HepG2 (cell line): ENCODE data around the gene SHC1. TPM values are rescaled to one million over a fixed set of nuclear protein-coding genes. Genes with fewer than 3 reads are reported as not detected.
A peak's percentile ranks its signal among the peaks of the same experiment; 100 is the strongest.

Experiments
- ATF6 ChIP-seq: sonication (generic); formaldehyde crosslinking; conservative IDR thresholded peaks from 2 replicates; pipeline ENCODE4 v1.4.0; 2020; ENCODE audit warnings: missing genetic modification reagents
- FOSL1 ChIP-seq: sonication (generic); formaldehyde crosslinking; IDR thresholded peaks from 2 replicates; pipeline ENCODE4 v1.9.0; 2021; ENCODE audit warnings: missing genetic modification reagents, borderline replicate concordance
- HMG20B ChIP-seq: conservative IDR thresholded peaks from 2 replicates; pipeline ENCODE4 v1.6.1; 2016; ENCODE audit warnings: missing genetic modification reagents, missing compliant biosample characterization
- KLF9 ChIP-seq: IDR thresholded peaks from 2 replicates; pipeline ENCODE4 v1.6.1; 2016; ENCODE audit warnings: low read depth
- NR2C2 ChIP-seq: sonication (generic); formaldehyde crosslinking; IDR thresholded peaks from 2 replicates; pipeline ENCODE4 v1.4.0; 2020; ENCODE audit warnings: missing genetic modification reagents, mild to moderate bottlenecking, moderate library complexity, borderline replicate concordance
- PBX2 ChIP-seq: IDR thresholded peaks from 2 replicates; pipeline ENCODE4 v1.6.1; 2016; ENCODE audit warnings: control low read depth
- ZNF143 ChIP-seq: sonication (generic); formaldehyde crosslinking; IDR thresholded peaks from 2 replicates; pipeline ENCODE4 v1.4.0; 2020; ENCODE audit warnings: missing genetic modification reagents
- ZNF280B ChIP-seq: sonication (generic); formaldehyde crosslinking; IDR thresholded peaks from 2 replicates; pipeline ENCODE4 v1.5.0; 2020; ENCODE audit warnings: missing genetic modification reagents, mild to moderate bottlenecking, borderline replicate concordance
- ZNF552 ChIP-seq: sonication (generic); formaldehyde crosslinking; IDR thresholded peaks from 2 replicates; pipeline ENCODE4 v1.9.0; 2022; ENCODE audit warnings: missing genetic modification reagents, mild to moderate bottlenecking, borderline replicate concordance
- ZNF7 ChIP-seq: IDR thresholded peaks from 2 replicates; pipeline ENCODE4 v1.6.1; 2016; ENCODE audit warnings: missing biosample characterization, missing genetic modification reagents
- polyA plus RNA-seq, 8 experiments: library from polyadenylated mRNA; depleted of rRNA in 3 of 8; stranded (reverse) in 7 of 8; unstranded in 1 of 8; fragments of >200 nt; fragmentation: Illumina TruSeq in 4 of 8; extraction: Trizol in 4 of 8; gene quantifications; 2 replicates each; pipeline versions ENCODE4 v1.2.1 to v1.2.3, GENCODE V29; 2011 to 2016; ENCODE audit warnings: low read depth in 4 of 8, missing spikeins in 1 of 8, mixed read lengths in 1 of 8; ENCODE audit not compliant: insufficient read depth in 1 of 8
- total RNA-seq, 5 experiments: library from RNA; depleted of rRNA; stranded (reverse); fragments of >200 nt; fragmentation: Illumina TruSeq; extraction: Trizol; gene quantifications; 2 replicates each; pipeline ENCODE4 v1.2.3, GENCODE V29; 2016; ENCODE audit warnings: low read depth in 1 of 5
- TF ChIP-seq, protein P1 (sequence below): sonication (generic); formaldehyde crosslinking; IDR thresholded peaks from 2 replicates; pipeline ENCODE4 v1.4.0; 2020; ENCODE audit warnings: mild to moderate bottlenecking, missing genetic modification reagents, borderline replicate concordance
- TF ChIP-seq, protein P2 (sequence below): sonication (generic); formaldehyde crosslinking; IDR thresholded peaks from 2 replicates; pipeline ENCODE4 v1.8.1; 2023; ENCODE audit warnings: mild to moderate bottlenecking, inconsistent platforms, moderate library complexity, missing genetic modification reagents, borderline replicate concordance
- TF ChIP-seq, protein P3 (sequence below): IDR thresholded peaks from 2 replicates; pipeline ENCODE4 v1.6.1; 2018; ENCODE audit warnings: missing genetic modification reagents
- TF ChIP-seq, protein P4 (sequence below): sonication (generic); formaldehyde crosslinking; IDR thresholded peaks from 2 replicates; pipeline ENCODE4 v1.5.0; 2020; ENCODE audit warnings: missing genetic modification reagents

Gene SHC1
- total and polyA plus RNA-seq, 2 of the 13 experiments (the other 11 are each of a cell fraction or from before 2014, with no cell fraction given), result 52.0 to 137 TPM

GRCh38 chr1:155000726-155001424, 30.3 kb upstream of the SHC1 start (continued):
- TF ChIP-seq, protein P1, sequence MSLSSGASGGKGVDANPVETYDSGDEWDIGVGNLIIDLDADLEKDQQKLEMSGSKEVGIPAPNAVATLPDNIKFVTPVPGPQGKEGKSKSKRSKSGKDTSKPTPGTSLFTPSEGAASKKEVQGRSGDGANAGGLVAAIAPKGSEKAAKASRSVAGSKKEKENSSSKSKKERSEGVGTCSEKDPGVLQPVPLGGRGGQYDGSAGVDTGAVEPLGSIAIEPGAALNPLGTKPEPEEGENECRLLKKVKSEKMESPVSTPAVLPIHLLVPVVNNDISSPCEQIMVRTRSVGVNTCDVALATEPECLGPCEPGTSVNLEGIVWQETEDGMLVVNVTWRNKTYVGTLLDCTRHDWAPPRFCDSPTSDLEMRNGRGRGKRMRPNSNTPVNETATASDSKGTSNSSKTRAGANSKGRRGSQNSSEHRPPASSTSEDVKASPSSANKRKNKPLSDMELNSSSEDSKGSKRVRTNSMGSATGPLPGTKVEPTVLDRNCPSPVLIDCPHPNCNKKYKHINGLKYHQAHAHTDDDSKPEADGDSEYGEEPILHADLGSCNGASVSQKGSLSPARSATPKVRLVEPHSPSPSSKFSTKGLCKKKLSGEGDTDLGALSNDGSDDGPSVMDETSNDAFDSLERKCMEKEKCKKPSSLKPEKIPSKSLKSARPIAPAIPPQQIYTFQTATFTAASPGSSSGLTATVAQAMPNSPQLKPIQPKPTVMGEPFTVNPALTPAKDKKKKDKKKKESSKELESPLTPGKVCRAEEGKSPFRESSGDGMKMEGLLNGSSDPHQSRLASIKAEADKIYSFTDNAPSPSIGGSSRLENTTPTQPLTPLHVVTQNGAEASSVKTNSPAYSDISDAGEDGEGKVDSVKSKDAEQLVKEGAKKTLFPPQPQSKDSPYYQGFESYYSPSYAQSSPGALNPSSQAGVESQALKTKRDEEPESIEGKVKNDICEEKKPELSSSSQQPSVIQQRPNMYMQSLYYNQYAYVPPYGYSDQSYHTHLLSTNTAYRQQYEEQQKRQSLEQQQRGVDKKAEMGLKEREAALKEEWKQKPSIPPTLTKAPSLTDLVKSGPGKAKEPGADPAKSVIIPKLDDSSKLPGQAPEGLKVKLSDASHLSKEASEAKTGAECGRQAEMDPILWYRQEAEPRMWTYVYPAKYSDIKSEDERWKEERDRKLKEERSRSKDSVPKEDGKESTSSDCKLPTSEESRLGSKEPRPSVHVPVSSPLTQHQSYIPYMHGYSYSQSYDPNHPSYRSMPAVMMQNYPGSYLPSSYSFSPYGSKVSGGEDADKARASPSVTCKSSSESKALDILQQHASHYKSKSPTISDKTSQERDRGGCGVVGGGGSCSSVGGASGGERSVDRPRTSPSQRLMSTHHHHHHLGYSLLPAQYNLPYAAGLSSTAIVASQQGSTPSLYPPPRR (CRISPR knock-in tag), result peak; percentile 82; the same call in 1 of the 2 replicates
- TF ChIP-seq ZNF552 (CRISPR knock-in tag), result no peak; the same call in 1 of the 2 replicates
- TF ChIP-seq NR2C2, result peak; percentile 75
- TF ChIP-seq ATF6 (CRISPR knock-in tag), result no peak
- no peak for TF ChIP-seq KLF9 (CRISPR knock-in tag)
- TF ChIP-seq, protein P2, sequence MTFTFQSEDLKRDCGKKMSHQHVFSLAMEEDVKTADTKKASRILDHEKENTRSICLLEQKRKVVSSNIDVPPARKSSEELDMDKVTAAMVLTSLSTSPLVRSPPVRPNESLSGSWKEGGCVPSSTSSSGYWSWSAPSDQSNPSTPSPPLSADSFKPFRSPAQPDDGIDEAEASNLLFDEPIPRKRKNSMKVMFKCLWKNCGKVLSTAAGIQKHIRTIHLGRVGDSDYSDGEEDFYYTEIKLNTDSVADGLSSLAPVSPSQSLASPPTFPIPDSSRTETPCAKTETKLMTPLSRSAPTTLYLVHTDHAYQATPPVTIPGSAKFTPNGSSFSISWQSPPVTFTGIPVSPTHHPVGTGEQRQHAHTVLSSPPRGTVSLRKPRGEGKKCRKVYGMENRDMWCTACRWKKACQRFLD, result no peak
- no peak for TF ChIP-seq ZNF7 (CRISPR knock-in tag)
- TF ChIP-seq, protein P3, sequence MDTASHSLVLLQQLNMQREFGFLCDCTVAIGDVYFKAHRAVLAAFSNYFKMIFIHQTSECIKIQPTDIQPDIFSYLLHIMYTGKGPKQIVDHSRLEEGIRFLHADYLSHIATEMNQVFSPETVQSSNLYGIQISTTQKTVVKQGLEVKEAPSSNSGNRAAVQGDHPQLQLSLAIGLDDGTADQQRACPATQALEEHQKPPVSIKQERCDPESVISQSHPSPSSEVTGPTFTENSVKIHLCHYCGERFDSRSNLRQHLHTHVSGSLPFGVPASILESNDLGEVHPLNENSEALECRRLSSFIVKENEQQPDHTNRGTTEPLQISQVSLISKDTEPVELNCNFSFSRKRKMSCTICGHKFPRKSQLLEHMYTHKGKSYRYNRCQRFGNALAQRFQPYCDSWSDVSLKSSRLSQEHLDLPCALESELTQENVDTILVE (CRISPR knock-in tag), result peak; percentile 81
- peak; percentile 58; the same call in 1 of the 2 replicates for TF ChIP-seq FOSL1 (CRISPR knock-in tag)
- TF ChIP-seq PBX2 (CRISPR knock-in tag), result 0 out of 2 replicates have a peak, but pooled peaks have one; percentile 14
- TF ChIP-seq HMG20B (CRISPR knock-in tag), result no peak; the same call in 1 of the 2 replicates
- TF ChIP-seq, protein P4, sequence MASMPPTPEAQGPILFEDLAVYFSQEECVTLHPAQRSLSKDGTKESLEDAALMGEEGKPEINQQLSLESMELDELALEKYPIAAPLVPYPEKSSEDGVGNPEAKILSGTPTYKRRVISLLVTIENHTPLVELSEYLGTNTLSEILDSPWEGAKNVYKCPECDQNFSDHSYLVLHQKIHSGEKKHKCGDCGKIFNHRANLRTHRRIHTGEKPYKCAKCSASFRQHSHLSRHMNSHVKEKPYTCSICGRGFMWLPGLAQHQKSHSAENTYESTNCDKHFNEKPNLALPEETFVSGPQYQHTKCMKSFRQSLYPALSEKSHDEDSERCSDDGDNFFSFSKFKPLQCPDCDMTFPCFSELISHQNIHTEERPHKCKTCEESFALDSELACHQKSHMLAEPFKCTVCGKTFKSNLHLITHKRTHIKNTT (CRISPR knock-in tag), result no peak
- no peak for TF ChIP-seq ZNF143
- TF ChIP-seq ZNF280B, result peak; percentile 76; the same call in 1 of the 2 replicates
